HG02938 (cell line): ENCODE data around the gene SLC44A4.

Source experiments
- ATAC-seq: cut with Tn5 transposase; IDR thresholded peaks from one replicate; pipeline ENCODE4 v1.9.1; 2021; ENCODE audit warnings: mild to moderate bottlenecking, moderate library complexity; ENCODE audit not compliant: unreplicated experiment

Gene SLC44A4

GRCh38 chr6:31901415-31901952, 22.7 kb upstream of the SLC44A4 start:
- no peak for ATAC-seq

GRCh38 chr6:31900917-31901414, 22.2 kb upstream of the SLC44A4 start:
- ATAC-seq = no peak

GRCh38 chr6:31899882-31900722, 21.3 kb upstream of the SLC44A4 start:
- no peak for ATAC-seq

GRCh38 chr6:31899215-31899614, 20.4 kb upstream of the SLC44A4 start:
- ATAC-seq = no peak

- ATAC-seq = no peak
Observed at GRCh38 chr6:31898383-31899011, 19.7 kb upstream of the SLC44A4 start.

- no peak for ATAC-seq
Observed at GRCh38 chr6:31897612-31898382, 19.0 kb upstream of the SLC44A4 start, which contains the start of gene EHMT2. Gene EHMT2, minus strand, starts transcription at chr6:31897698. Its CDS starts 21 bp downstream, at chr6:31897677.

- no peak for ATAC-seq
Observed at GRCh38 chr6:31896856-31897611, 18.2 kb upstream of the SLC44A4 start.

GRCh38 chr6:31896493-31896855, 17.7 kb upstream of the SLC44A4 start:
- ATAC-seq = no peak

GRCh38 chr6:31892821-31893220, 14.0 kb upstream of the SLC44A4 start:
- no peak for ATAC-seq

- ATAC-seq = no peak
Observed at GRCh38 chr6:31889331-31889972, 10.7 kb upstream of the SLC44A4 start.

- no peak for ATAC-seq
Observed at GRCh38 chr6:31888276-31889258, 9.8 kb upstream of the SLC44A4 start.

GRCh38 chr6:31887173-31888007, 8.6 kb upstream of the SLC44A4 start:
- no peak for ATAC-seq

- no peak for ATAC-seq
Observed at GRCh38 chr6:31886541-31886991, 7.8 kb upstream of the SLC44A4 start.

GRCh38 chr6:31884528-31885035, 5.8 kb upstream of the SLC44A4 start:
- no peak for ATAC-seq

GRCh38 chr6:31883676-31884075, 4.9 kb upstream of the SLC44A4 start:
- no peak for ATAC-seq

GRCh38 chr6:31882344-31882743, 3.5 kb upstream of the SLC44A4 start:
- ATAC-seq = no peak

GRCh38 chr6:31881136-31881859, 2.5 kb upstream of the SLC44A4 start:
- ATAC-seq = no peak
